Ishikawa (cell line): ENCODE results near the gene HMCN1.

Source experiments
- CEBPB ChIP-seq: IDR thresholded peaks from 2 replicates; pipeline ENCODE4 v1.6.1; 2012
- CREB1 ChIP-seq: IDR thresholded peaks from 2 replicates; pipeline ENCODE4 v1.6.1; 2012; ENCODE audit warnings: low read depth
- EGR1 ChIP-seq: IDR thresholded peaks from 2 replicates; pipeline ENCODE4 v1.6.1; 2012
- EP300 ChIP-seq: IDR thresholded peaks from 2 replicates; pipeline ENCODE4 v1.6.1; 2012; ENCODE audit warnings: borderline replicate concordance
- FOXM1 ChIP-seq: IDR thresholded peaks from 2 replicates; pipeline ENCODE4 v1.6.1; 2012; ENCODE audit warnings: low read depth, borderline replicate concordance
- NFIC ChIP-seq: IDR thresholded peaks from 2 replicates; pipeline ENCODE4 v1.6.1; 2012
- RAD21 ChIP-seq: IDR thresholded peaks from 2 replicates; pipeline ENCODE4 v1.6.1; 2012; ENCODE audit warnings: low read depth
- TAF1 ChIP-seq: IDR thresholded peaks from 2 replicates; pipeline ENCODE4 v1.6.1; 2012; ENCODE audit warnings: low read depth, mild to moderate bottlenecking
- TCF12 ChIP-seq: IDR thresholded peaks from 2 replicates; pipeline ENCODE4 v1.6.1; 2012; ENCODE audit warnings: low read depth
- TEAD4 ChIP-seq: IDR thresholded peaks from 2 replicates; pipeline ENCODE4 v1.6.1; 2012
- YY1 ChIP-seq: IDR thresholded peaks from 2 replicates; pipeline ENCODE4 v1.6.1; 2012; ENCODE audit warnings: low read depth
- ZBTB7A ChIP-seq: IDR thresholded peaks from 2 replicates; pipeline ENCODE4 v1.6.1; 2012; ENCODE audit warnings: low read depth
- TF ChIP-seq, protein P1 (sequence below): IDR thresholded peaks from 2 replicates; pipeline ENCODE4 v1.6.1; 2012; ENCODE audit warnings: low read depth, mild to moderate bottlenecking
- TF ChIP-seq, protein P2 (sequence below): IDR thresholded peaks from 2 replicates; pipeline ENCODE4 v1.6.1; 2012
- TF ChIP-seq, protein P3 (sequence below): IDR thresholded peaks from 2 replicates; pipeline ENCODE4 v1.6.1; 2012

HMCN1 gene

DNA sequence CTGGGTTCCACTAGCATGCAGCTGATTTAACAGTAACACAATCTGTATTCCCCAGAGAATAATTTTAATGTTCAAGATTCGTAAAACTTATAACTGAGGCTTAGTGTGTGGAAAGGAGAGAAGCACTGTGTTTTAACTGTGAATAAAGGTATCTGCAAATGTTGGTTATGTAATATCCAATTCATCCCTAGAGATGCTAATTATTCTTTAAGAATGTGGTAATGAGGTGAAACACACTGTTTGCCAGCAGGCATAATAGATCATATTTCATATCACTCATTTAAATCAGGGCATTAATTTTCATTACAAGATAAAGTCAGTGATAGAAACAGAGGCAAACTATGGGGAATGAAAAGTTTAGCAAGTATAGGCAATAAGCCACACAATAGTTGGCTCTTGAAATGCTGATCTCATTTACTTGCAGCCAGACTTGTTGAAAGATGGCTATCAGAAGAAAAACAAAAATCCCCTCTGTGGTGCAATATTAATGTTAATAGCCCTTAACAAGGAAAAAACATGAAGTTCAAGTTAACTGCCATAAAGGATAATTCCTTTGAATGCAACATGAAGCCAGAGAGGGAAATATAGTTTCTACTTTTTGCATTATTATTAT is 33.4 kb downstream of the HMCN1 start:
- TF ChIP-seq, protein P1, sequence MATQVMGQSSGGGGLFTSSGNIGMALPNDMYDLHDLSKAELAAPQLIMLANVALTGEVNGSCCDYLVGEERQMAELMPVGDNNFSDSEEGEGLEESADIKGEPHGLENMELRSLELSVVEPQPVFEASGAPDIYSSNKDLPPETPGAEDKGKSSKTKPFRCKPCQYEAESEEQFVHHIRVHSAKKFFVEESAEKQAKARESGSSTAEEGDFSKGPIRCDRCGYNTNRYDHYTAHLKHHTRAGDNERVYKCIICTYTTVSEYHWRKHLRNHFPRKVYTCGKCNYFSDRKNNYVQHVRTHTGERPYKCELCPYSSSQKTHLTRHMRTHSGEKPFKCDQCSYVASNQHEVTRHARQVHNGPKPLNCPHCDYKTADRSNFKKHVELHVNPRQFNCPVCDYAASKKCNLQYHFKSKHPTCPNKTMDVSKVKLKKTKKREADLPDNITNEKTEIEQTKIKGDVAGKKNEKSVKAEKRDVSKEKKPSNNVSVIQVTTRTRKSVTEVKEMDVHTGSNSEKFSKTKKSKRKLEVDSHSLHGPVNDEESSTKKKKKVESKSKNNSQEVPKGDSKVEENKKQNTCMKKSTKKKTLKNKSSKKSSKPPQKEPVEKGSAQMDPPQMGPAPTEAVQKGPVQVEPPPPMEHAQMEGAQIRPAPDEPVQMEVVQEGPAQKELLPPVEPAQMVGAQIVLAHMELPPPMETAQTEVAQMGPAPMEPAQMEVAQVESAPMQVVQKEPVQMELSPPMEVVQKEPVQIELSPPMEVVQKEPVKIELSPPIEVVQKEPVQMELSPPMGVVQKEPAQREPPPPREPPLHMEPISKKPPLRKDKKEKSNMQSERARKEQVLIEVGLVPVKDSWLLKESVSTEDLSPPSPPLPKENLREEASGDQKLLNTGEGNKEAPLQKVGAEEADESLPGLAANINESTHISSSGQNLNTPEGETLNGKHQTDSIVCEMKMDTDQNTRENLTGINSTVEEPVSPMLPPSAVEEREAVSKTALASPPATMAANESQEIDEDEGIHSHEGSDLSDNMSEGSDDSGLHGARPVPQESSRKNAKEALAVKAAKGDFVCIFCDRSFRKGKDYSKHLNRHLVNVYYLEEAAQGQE = no peak
- TF ChIP-seq EP300 = no peak
- TF ChIP-seq NFIC = no peak
- TF ChIP-seq RAD21 = no peak
- TF ChIP-seq CEBPB = no peak
- no peak for TF ChIP-seq FOXM1
- TF ChIP-seq, protein P2, sequence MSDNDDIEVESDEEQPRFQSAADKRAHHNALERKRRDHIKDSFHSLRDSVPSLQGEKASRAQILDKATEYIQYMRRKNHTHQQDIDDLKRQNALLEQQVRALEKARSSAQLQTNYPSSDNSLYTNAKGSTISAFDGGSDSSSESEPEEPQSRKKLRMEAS = no peak
- no peak for TF ChIP-seq EGR1
- no peak for TF ChIP-seq CREB1
- TF ChIP-seq TAF1 = no peak
- no peak for TF ChIP-seq TCF12
- no peak for TF ChIP-seq TEAD4
- no peak for TF ChIP-seq ZBTB7A
- TF ChIP-seq YY1 = no peak
- TF ChIP-seq, protein P3, sequence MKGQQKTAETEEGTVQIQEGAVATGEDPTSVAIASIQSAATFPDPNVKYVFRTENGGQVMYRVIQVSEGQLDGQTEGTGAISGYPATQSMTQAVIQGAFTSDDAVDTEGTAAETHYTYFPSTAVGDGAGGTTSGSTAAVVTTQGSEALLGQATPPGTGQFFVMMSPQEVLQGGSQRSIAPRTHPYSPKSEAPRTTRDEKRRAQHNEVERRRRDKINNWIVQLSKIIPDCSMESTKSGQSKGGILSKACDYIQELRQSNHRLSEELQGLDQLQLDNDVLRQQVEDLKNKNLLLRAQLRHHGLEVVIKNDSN = no peak

DNA sequence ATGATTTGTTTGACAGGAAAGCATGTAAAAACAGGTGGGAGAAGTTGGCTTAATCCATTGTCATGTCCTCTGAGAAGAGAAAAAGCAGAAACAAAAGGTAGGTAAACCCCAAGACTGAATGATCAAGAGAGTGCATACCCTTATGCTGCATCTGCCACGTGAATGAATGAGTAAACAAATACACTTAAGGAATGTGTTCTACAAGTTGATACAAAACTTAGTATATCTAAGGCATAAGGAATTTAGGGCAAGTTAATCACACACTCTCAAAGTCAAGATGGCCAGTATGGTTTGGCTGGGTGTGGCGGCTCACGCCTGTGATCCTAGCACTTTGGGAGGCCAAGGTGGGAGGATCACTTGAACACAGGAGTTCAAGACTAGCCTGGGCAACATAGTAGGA is 34.2 kb downstream of the HMCN1 start:
- TF ChIP-seq EGR1 (no peak), TAF1 (no peak), ZBTB7A (no peak), RAD21 (no peak), NFIC (no peak), YY1 (no peak), TEAD4 (no peak), TCF12 (no peak)
- TF ChIP-seq, protein P2 = no peak

DNA sequence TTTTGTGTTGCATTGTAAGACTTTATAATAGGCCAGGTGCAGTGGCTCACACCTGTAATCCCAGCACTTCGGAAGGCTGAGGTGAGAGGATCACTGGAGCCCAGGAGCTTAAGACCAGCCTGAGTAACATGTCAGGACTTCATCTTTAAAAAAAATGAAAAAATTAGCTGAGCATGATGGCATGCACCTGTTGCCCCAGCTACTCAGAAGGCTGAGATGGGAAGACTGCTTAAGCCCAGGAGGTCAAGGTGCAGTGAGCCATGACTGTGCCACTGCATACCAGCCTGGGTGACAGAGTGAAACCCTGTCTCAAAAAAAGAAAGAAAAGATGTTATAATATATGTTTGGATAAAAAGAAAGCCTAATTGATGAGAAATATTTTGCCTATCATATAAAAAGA is 34.9 kb downstream of the HMCN1 start:
- TF ChIP-seq CEBPB (no peak), RAD21 (no peak), YY1 (no peak), EGR1 (no peak), TAF1 (no peak), NFIC (no peak), FOXM1 (no peak), TEAD4 (no peak), TCF12 (no peak)
- TF ChIP-seq, protein P3 = no peak
- TF ChIP-seq, protein P1 = no peak

DNA sequence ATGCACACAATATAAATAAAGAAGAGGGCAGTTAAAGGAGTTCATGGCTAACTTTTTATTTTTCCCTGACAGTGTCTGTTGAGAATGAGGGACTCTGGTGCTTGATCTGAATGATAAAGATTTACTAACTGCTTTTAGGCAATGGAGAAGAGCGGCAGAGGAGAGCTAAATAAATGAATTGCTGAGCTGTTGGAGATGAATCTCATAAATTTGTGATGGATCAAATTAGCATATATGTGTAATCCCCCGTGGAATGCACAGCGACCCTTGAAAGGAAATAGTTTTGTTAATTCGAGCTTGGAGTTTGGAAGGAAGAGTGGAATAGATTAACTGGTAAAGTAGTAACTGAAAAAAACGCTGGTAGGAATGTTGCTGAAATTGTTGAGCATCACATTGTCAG is 40.2 kb downstream of the HMCN1 start:
- TF ChIP-seq, protein P3 = no peak
- TF ChIP-seq EGR1 = no peak

DNA sequence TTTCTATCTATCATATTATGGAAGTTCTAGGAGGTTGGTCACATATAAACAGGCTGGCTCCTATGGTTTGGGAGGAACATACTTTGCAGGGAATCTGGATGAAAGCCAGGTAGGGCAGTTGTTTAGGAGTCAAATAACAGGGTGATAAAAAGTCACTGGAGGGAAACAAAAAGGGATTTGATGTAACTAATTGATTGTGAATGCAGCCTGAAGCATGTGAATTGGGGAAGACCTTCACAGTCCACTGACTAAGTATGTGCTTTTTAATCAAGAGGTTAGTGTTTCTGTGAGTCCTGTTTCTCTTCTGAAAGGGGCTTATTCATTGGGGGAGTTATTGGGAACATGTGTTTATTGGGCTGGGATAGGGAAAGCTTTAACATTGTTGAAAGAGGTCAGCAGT is 41.3 kb downstream of the HMCN1 start:
- TF ChIP-seq NFIC = peak; percentile 42; the same call in 1 of the 2 replicates
- TF ChIP-seq YY1 = no peak
- no peak for TF ChIP-seq CEBPB
- TF ChIP-seq TAF1 = no peak
- TF ChIP-seq EGR1 = no peak
- no peak for TF ChIP-seq ZBTB7A
- TF ChIP-seq TEAD4 = 0 out of 2 replicates have a peak, but pooled peaks have one; percentile 24
- TF ChIP-seq, protein P2 = no peak
- TF ChIP-seq CREB1 = no peak
- no peak for TF ChIP-seq FOXM1
- TF ChIP-seq EP300 = no peak
- no peak for TF ChIP-seq RAD21
- TF ChIP-seq, protein P3 = no peak
